Measurements from ENCODE around the gene KIFAP3. TPM values are rescaled to one million over a fixed set of nuclear protein-coding genes. Genes with fewer than 3 reads are reported as not detected.
"Not testable (repeated sequence)": the region's sequence is repeated elsewhere in the genome, so short reads cannot be mapped to it uniquely, and the experiment has no call there.

Gene KIFAP3
- polyA plus RNA-seq, 3 donors: 2.1 to 4.7 (median 2.2) TPM

DNA sequence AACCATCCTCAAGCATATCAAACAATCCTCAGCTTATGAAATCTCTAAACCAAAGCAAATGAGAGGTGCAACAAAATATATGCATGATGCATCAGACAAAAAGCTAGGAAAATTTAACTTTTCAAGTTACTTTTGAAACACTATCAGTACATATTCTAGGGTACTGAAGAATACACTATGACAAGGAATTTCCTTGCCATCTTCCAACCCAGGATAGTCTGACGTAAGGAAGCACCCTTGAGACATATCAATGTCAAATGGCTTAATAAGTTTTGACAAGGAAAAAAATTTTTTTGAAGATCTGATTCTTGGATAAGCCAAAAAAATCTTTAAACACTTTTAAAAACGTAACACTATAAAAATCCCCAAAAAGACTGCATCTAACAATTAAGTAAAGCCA lies 64.9 kb downstream of the KIFAP3 start:
- H3K9me3 Mint-ChIP-seq: peaks cover 0 to 6% (median 2%) of the 10 kb centered on the region in 7 donors
- no peak overlapping the region for H3K27ac Mint-ChIP-seq
- Histone ChIP-seq H3K36me3 (replicated peaks in 1 of 2; ENCODE audit: control insufficient read depth in 1 of 2, insufficient read depth in 2 of 2, low read length in 2 of 2) (no peaks in the 10 kb centered on the region), H3K9me3 (replicated peaks in 1 of 2; ENCODE audit: control insufficient read depth in 1 of 2, insufficient read depth in 1 of 2, low read length in 2 of 2) (no peaks in the 10 kb centered on the region), H3K27me3 (ENCODE audit: control insufficient read depth in 2 of 2, insufficient read depth in 2 of 2, low read length in 2 of 2) (no peaks in the 10 kb centered on the region), H3K4me2 (replicated peaks; ENCODE audit: extremely low read depth, low read length, poor library complexity, severe bottlenecking) (no peak overlapping the region), H4K20me1 (ENCODE audit: insufficient read depth, low read length) (no peaks in the 10 kb centered on the region), H3K79me2 (ENCODE audit: insufficient read depth, low read length) (no peaks in the 10 kb centered on the region), H3K4me3 (replicated peaks in 1 of 3; ENCODE audit: low read depth in 2 of 3, low read length in 3 of 3) (no peak overlapping the region), H3K9ac (ENCODE audit: insufficient read depth, low read length, poor library complexity, severe bottlenecking) (no peak overlapping the region), H3K4me1 (ENCODE audit: control insufficient read depth in 1 of 2, insufficient read depth in 2 of 2, low read length in 2 of 2) (no peaks in the 10 kb centered on the region), H2AFZ (ENCODE audit: insufficient read depth, low read depth, low read length, poor library complexity, severe bottlenecking) (no peak overlapping the region), H3K27ac (ENCODE audit: low read depth in 1 of 2, low read length in 2 of 2) (no peak overlapping the region)
- TF ChIP-seq, protein P1, sequence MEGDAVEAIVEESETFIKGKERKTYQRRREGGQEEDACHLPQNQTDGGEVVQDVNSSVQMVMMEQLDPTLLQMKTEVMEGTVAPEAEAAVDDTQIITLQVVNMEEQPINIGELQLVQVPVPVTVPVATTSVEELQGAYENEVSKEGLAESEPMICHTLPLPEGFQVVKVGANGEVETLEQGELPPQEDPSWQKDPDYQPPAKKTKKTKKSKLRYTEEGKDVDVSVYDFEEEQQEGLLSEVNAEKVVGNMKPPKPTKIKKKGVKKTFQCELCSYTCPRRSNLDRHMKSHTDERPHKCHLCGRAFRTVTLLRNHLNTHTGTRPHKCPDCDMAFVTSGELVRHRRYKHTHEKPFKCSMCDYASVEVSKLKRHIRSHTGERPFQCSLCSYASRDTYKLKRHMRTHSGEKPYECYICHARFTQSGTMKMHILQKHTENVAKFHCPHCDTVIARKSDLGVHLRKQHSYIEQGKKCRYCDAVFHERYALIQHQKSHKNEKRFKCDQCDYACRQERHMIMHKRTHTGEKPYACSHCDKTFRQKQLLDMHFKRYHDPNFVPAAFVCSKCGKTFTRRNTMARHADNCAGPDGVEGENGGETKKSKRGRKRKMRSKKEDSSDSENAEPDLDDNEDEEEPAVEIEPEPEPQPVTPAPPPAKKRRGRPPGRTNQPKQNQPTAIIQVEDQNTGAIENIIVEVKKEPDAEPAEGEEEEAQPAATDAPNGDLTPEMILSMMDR (IDR thresholded peaks at IDR 0.05): no peak
- intact Hi-C loops (cut with micrococcal nuclease): no loop called here
- H3K4me1 Mint-ChIP-seq: no peaks in the 10 kb centered on the region
- no peaks in the 10 kb centered on the region for H3K27me3 Mint-ChIP-seq (ENCODE audit: low read depth in 3 of 3)
- no peak overlapping the region for H3K4me3 Mint-ChIP-seq
- no peak for DNase-seq
- no CpG with 5 or more reads among the region's 2 CpGs for WGBS (ENCODE audit: insufficient coverage)
- H3K36me3 Mint-ChIP-seq: peaks cover 0 to 2% of the 10 kb centered on the region in 2 donors

DNA sequence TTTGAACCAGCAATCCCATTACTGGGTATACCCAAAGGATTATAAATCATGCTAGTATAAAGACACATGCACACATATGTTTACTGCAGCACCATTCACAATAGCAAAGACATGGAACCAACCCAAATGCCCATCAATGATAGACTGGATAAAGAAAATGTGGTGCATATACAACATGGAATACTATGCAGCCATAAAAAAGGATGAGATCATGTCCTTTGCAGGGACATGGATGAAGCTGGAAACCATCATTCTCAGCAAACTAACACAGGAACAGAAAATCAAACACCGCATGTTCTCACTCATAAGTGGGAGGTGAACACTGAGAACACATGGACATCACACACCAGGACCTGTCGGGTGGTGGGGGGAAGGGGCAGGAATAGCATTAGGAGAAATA lies 65.8 kb downstream of the KIFAP3 start:
- H3K36me3 ChIP-seq (replicated peaks in 1 of 2; ENCODE audit: control insufficient read depth in 1 of 2, insufficient read depth in 2 of 2, low read length in 2 of 2); H3K9me3 Mint-ChIP-seq; DNase-seq; H3K4me3 ChIP-seq (replicated peaks in 1 of 3; ENCODE audit: low read depth in 2 of 3, low read length in 3 of 3); intact Hi-C loops (cut with micrococcal nuclease); H3K27ac Mint-ChIP-seq; H3K9ac ChIP-seq (ENCODE audit: insufficient read depth, low read length, poor library complexity, severe bottlenecking); H3K79me2 ChIP-seq (ENCODE audit: insufficient read depth, low read length); H2AFZ ChIP-seq (ENCODE audit: insufficient read depth, low read depth, low read length, poor library complexity, severe bottlenecking); H3K27me3 Mint-ChIP-seq (ENCODE audit: low read depth in 3 of 3); H3K36me3 Mint-ChIP-seq; H3K27me3 ChIP-seq (ENCODE audit: control insufficient read depth in 2 of 2, insufficient read depth in 2 of 2, low read length in 2 of 2); H3K9me3 ChIP-seq (replicated peaks in 1 of 2; ENCODE audit: control insufficient read depth in 1 of 2, insufficient read depth in 1 of 2, low read length in 2 of 2); H4K20me1 ChIP-seq (ENCODE audit: insufficient read depth, low read length); H3K4me2 ChIP-seq (replicated peaks; ENCODE audit: extremely low read depth, low read length, poor library complexity, severe bottlenecking); H3K4me1 Mint-ChIP-seq; H3K27ac ChIP-seq (ENCODE audit: low read depth in 1 of 2, low read length in 2 of 2); H3K4me3 Mint-ChIP-seq; H3K4me1 ChIP-seq (ENCODE audit: control insufficient read depth in 1 of 2, insufficient read depth in 2 of 2, low read length in 2 of 2): not testable (repeated sequence)
- no CpG with 5 or more reads among the region's 2 CpGs for WGBS (ENCODE audit: insufficient coverage)

- DNase-seq; H3K4me1 Mint-ChIP-seq; H3K9me3 ChIP-seq (replicated peaks in 1 of 2; ENCODE audit: control insufficient read depth in 1 of 2, insufficient read depth in 1 of 2, low read length in 2 of 2); H3K9me3 Mint-ChIP-seq; H3K4me1 ChIP-seq (ENCODE audit: control insufficient read depth in 1 of 2, insufficient read depth in 2 of 2, low read length in 2 of 2); H3K27ac Mint-ChIP-seq; H3K79me2 ChIP-seq (ENCODE audit: insufficient read depth, low read length); H3K27me3 Mint-ChIP-seq (ENCODE audit: low read depth in 3 of 3); H3K36me3 ChIP-seq (replicated peaks in 1 of 2; ENCODE audit: control insufficient read depth in 1 of 2, insufficient read depth in 2 of 2, low read length in 2 of 2); H4K20me1 ChIP-seq (ENCODE audit: insufficient read depth, low read length); H3K9ac ChIP-seq (ENCODE audit: insufficient read depth, low read length, poor library complexity, severe bottlenecking); H3K36me3 Mint-ChIP-seq; H2AFZ ChIP-seq (ENCODE audit: insufficient read depth, low read depth, low read length, poor library complexity, severe bottlenecking); H3K4me2 ChIP-seq (replicated peaks; ENCODE audit: extremely low read depth, low read length, poor library complexity, severe bottlenecking); H3K4me3 Mint-ChIP-seq; H3K27me3 ChIP-seq (ENCODE audit: control insufficient read depth in 2 of 2, insufficient read depth in 2 of 2, low read length in 2 of 2); H3K4me3 ChIP-seq (replicated peaks in 1 of 3; ENCODE audit: low read depth in 2 of 3, low read length in 3 of 3); H3K27ac ChIP-seq (ENCODE audit: low read depth in 1 of 2, low read length in 2 of 2); intact Hi-C loops (cut with micrococcal nuclease): not testable (repeated sequence)
- WGBS (ENCODE audit: insufficient coverage): no CpG with 5 or more reads among the region's 7 CpGs
These were observed 71.1 kb downstream of the KIFAP3 start for GRCh38 chr1:170003270-170003835.
